Choroid plexus epithelial cell (primary cell): Measurements from ENCODE around the gene LCE2D.

Source experiments
- DNase-seq: peaks from one replicate; pipeline ENCODE4 v3.0.0-alpha.2; 2010; ENCODE audit warnings: low read depth
- H3K4me3 ChIP-seq: 2 replicates; pipeline ENCODE4 v1.5.1; 2011; ENCODE audit warnings: low read depth, mild to moderate bottlenecking, control low read depth, low read length, moderate library complexity
- CTCF ChIP-seq: conservative IDR thresholded peaks from 2 replicates; pipeline ENCODE4 v1.5.1; 2011; ENCODE audit warnings: low read depth, mild to moderate bottlenecking, control low read depth, inconsistent platforms, low read length, moderate library complexity

The LCE2D gene

GRCh38 chr1:152697701-152698600 lies 34.8 kb downstream of the LCE2D start, which contains the start of gene LCE2A:
TSS of gene LCE2A (plus strand) at chr1:152698345. CDS start at chr1:152698902, 557 bp downstream.
- DNase-seq: no peak
- H3K4me3 ChIP-seq: no peak within 1 kb of the TSS
- TF ChIP-seq CTCF: no peak

DNA sequence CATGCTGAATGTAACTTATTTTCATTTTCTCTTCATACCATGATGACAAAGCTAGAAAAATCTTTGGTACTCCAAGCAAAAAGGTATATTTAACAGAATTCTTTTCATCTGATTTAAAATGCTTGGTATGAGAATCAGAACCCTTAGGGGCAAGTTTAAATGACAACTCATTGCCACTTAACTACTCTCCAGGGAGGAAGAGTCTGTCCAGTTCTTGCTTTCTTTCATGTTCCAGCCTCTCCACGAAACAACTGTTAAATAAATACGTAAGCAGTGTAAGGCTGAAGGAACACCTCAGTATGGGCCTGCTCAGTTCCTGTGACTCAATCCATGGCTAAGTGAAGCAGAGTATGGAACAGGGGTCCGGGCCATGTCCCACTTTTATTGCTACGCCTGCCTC lies 36.6 kb downstream of the LCE2D start:
- no peak for TF ChIP-seq CTCF
- H3K4me3 ChIP-seq: no peak overlapping the region
- no peak for DNase-seq

DNA sequence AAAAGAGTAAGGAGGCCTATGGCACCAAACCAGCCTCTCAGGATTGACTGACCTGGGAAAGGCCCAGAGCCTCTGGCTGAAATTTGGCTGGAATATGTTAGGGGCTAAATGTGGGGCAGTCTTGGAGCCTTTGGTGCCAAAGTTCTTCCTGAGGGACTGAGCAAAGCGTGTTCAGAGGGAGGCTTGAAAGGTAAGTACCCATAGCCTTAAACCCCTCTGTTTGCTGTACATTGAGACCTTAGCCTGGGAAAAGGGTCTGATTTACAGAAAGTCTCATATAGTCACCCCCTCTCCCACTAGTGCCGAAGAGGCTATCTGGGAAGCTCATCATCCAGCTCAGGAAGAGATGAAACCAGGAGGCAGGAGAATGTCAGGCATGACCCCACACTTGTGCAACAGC lies 44.7 kb downstream of the LCE2D start, which contains the start of gene LCE4A:
Gene LCE4A (plus strand): TSS at position 301 of the 400 bp plus-strand sequence. CDS start 916 bp downstream, outside the sequence.
- H3K4me3 ChIP-seq: no peak within 1 kb of the TSS
- no peak for TF ChIP-seq CTCF
- DNase-seq: no peak
